SK-N-SH treated with all-trans-retinoic acid at 6 μM for 48 hours (cell line): ENCODE measurements around the gene KERA.

Experiments used
- ATAC-seq: fragments of 200-7000 bp; cut with Tn5 transposase; 3 replicates; pipeline ENCODE4 v1.9.1; 2020; ENCODE audit warnings: mild to moderate bottlenecking, moderate library complexity
- ARNTL ChIP-seq: fragments of 450-650 bp; formaldehyde crosslinking; IDR thresholded peaks from 2 replicates; pipeline ENCODE4 v1.5.0; 2020; ENCODE audit warnings: low read depth, mild to moderate bottlenecking, moderate library complexity, borderline replicate concordance
- BACH2 ChIP-seq: fragments of 250-450 bp; sonication (Bioruptor Pico); IDR thresholded peaks from 2 replicates; pipeline ENCODE4 v1.9.0; 2021; ENCODE audit warnings: mild to moderate bottlenecking, borderline replicate concordance
- CREB5 ChIP-seq: fragments of 250-450 bp; sonication (Bioruptor Pico); IDR thresholded peaks from 2 replicates; pipeline ENCODE4 v1.5.1; 2020; ENCODE audit warnings: low read depth, mild to moderate bottlenecking, moderate library complexity
- CSDC2 ChIP-seq: fragments of 250-450 bp; sonication (Bioruptor Pico); IDR thresholded peaks from 2 replicates; pipeline ENCODE4 v1.5.0; 2020; ENCODE audit warnings: mild to moderate bottlenecking, moderate library complexity
- CSRNP3 ChIP-seq: fragments of 250-450 bp; sonication (Bioruptor Pico); IDR thresholded peaks from 2 replicates; pipeline ENCODE4 v1.5.1; 2021; ENCODE audit warnings: mild to moderate bottlenecking, moderate library complexity
- GLIS3 ChIP-seq: fragments of 250-450 bp; sonication (Bioruptor Pico); IDR thresholded peaks from 2 replicates; pipeline ENCODE4 v1.5.0; 2020; ENCODE audit warnings: mild to moderate bottlenecking, moderate library complexity
- POU6F1 ChIP-seq: fragments of 250-450 bp; sonication (Bioruptor Pico); IDR thresholded peaks from 2 replicates; pipeline ENCODE4 v1.8.0; 2021; ENCODE audit warnings: low read depth, mild to moderate bottlenecking, moderate library complexity, borderline replicate concordance
- PPARA ChIP-seq: fragments of 250-450 bp; sonication (Bioruptor Pico); IDR thresholded peaks from 2 replicates; pipeline ENCODE4 v1.5.0; 2020; ENCODE audit warnings: mild to moderate bottlenecking, borderline replicate concordance
- RARB ChIP-seq: fragments of 250-450 bp; sonication (Bioruptor Pico); IDR thresholded peaks from 2 replicates; pipeline ENCODE4 v1.8.0; 2021; ENCODE audit warnings: mild to moderate bottlenecking, moderate library complexity
- SNAI2 ChIP-seq: fragments of 250-450 bp; sonication (Bioruptor Pico); IDR thresholded peaks from 2 replicates; pipeline ENCODE4 v1.5.0; 2020; ENCODE audit warnings: mild to moderate bottlenecking, moderate library complexity
- TCF4 ChIP-seq: fragments of 250-450 bp; sonication (Bioruptor Pico); IDR thresholded peaks from 2 replicates; pipeline ENCODE4 v1.8.0; 2021; ENCODE audit warnings: mild to moderate bottlenecking, moderate library complexity, borderline replicate concordance
- TOX ChIP-seq: fragments of 250-450 bp; sonication (Bioruptor Pico); IDR thresholded peaks from 2 replicates; pipeline ENCODE4 v1.8.0; 2021; ENCODE audit warnings: mild to moderate bottlenecking, moderate library complexity, borderline replicate concordance
- TSHZ2 ChIP-seq: fragments of 250-450 bp; sonication (Bioruptor Pico); IDR thresholded peaks from 2 replicates; pipeline ENCODE4 v1.5.0; 2020; ENCODE audit warnings: mild to moderate bottlenecking, moderate library complexity
- ZC3H10 ChIP-seq: fragments of 250-450 bp; sonication (Bioruptor Pico); IDR thresholded peaks from 2 replicates; pipeline ENCODE4 v1.5.1; 2021; ENCODE audit warnings: mild to moderate bottlenecking, moderate library complexity
- ZNF565 ChIP-seq: fragments of 450-650 bp; formaldehyde crosslinking; conservative IDR thresholded peaks from 2 replicates; pipeline ENCODE4 v1.5.0; 2020; ENCODE audit warnings: low read depth, mild to moderate bottlenecking, moderate library complexity
- ZNF70 ChIP-seq: fragments of 450-650 bp; formaldehyde crosslinking; IDR thresholded peaks from 2 replicates; pipeline ENCODE4 v1.5.0; 2020; ENCODE audit warnings: mild to moderate bottlenecking, moderate library complexity

Gene KERA

GRCh38 chr12:91105807-91106206 lies 48.0 kb upstream of the KERA start (continued):
- TF ChIP-seq TSHZ2 (CRISPR knock-in tag) (no peak), TOX (CRISPR knock-in tag) (no peak), RARB (no peak), CREB5 (CRISPR knock-in tag) (no peak), SNAI2 (no peak), BACH2 (CRISPR knock-in tag) (no peak), ARNTL (no peak), PPARA (CRISPR knock-in tag) (no peak)

GRCh38 chr12:91104812-91105466 lies 47.1 kb upstream of the KERA start:
- no peak for ATAC-seq

GRCh38 chr12:91103624-91104023 lies 45.8 kb upstream of the KERA start:
- ATAC-seq = no peak
- TF ChIP-seq PPARA (CRISPR knock-in tag) = no peak
- TF ChIP-seq POU6F1 (CRISPR knock-in tag) = no peak
- TF ChIP-seq CSRNP3 = no peak
- TF ChIP-seq ZNF70 = no peak
- TF ChIP-seq SNAI2 = no peak
- no peak for TF ChIP-seq GLIS3 (CRISPR knock-in tag)
- no peak for TF ChIP-seq TOX (CRISPR knock-in tag)
- TF ChIP-seq ZC3H10 = no peak
- TF ChIP-seq CREB5 (CRISPR knock-in tag) = no peak
- TF ChIP-seq CSDC2 = no peak
- no peak for TF ChIP-seq TSHZ2 (CRISPR knock-in tag)
- no peak for TF ChIP-seq TCF4 (CRISPR knock-in tag)
- no peak for TF ChIP-seq RARB

More at GRCh38 chr12:91104812-91105466, 47.1 kb upstream of the KERA start:
- TF ChIP-seq RARB (no peak), ZNF565 (no peak)
